Transverse colon (tissue), 4 donors: ENCODE measurements around the gene FAM131A.
A peak's percentile ranks its signal among the peaks of the same experiment; 100 is the strongest.

Experiments used
- CTCF ChIP-seq, 5 experiments: fragments of 200-600 bp in 3 of 5; fragments of 450-650 bp in 2 of 5; sonication (generic) in 3 of 5; IDR thresholded peaks; 1 replicate in 2 of 5; 2 replicates in 3 of 5; pipeline ENCODE4 v1.5.1; 2016 to 2017; ENCODE audit warnings: antibody characterized with exemption in 5 of 5, inconsistent platforms in 3 of 5, mild to moderate bottlenecking in 2 of 5, moderate library complexity in 1 of 5
- EP300 ChIP-seq: sonication (generic); formaldehyde crosslinking; IDR thresholded peaks from one replicate; pipeline ENCODE4 v1.6.1; 2017; ENCODE audit warnings: antibody characterized with exemption, low read depth
- POLR2A ChIP-seq: fragments of 450-650 bp; IDR thresholded peaks from one replicate; pipeline ENCODE4 v1.6.1; 2016; ENCODE audit warnings: antibody characterized with exemption, mild to moderate bottlenecking, moderate library complexity
- POLR2AphosphoS5 ChIP-seq, 3 donors: sonication (generic); formaldehyde crosslinking; IDR thresholded peaks; one replicate each; pipeline ENCODE4 v1.6.1; 2016; ENCODE audit warnings: antibody characterized with exemption in 3 of 3

DNA sequence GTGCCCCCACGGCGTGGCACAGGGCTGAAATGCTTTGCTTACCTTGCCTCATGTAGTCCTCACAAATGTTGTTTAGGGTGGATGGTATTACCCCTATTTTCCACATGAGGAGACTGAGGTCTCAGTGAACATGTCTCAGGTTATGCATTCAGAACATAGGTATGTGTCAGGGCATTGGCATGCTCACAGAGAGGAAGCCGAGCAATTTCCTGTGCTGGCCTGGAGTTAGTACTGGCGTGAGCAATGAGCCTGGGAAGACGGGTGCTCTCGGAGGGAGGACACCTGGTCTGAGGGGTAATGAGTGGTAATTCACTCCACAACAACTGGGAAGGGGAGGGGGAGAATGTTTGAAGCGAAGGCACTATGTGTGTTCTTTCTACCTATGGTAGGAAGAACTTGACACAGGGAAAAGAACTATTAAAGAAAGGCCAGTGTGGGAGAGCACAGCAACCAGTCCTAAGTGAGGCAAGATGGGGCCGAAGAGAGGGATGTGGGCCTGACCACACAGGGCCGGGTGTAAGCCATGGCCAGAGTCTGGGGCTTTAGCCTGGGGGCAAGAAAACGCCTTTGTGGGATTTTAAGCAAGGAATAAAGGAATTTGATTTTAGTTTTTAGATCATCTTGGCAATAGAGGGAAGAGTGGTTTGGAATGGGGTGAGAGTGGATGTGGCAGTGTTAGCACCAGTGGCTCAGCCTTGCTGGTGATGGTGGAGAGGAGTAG, 4.9 kb upstream of the FAM131A start:
- TF ChIP-seq CTCF (IDR thresholded peaks at IDR 0.05) (no peak), POLR2AphosphoS5 (IDR thresholded peaks at IDR 0.05) (peak in 1 of 3 donors; percentile 16), POLR2A (no peak), EP300 (no peak)
